WTC11 (cell line): ENCODE data around the gene OR4N2.

Source experiments
- ETV6 ChIP-seq: sonication (generic); formaldehyde crosslinking; IDR thresholded peaks from 2 replicates; pipeline ENCODE4 v1.8.1; 2022; ENCODE audit warnings: mild to moderate bottlenecking, missing genetic modification reagents
- NR2C2 ChIP-seq: sonication (generic); formaldehyde crosslinking; IDR thresholded peaks from 2 replicates; pipeline ENCODE4 v1.8.0; 2022; ENCODE audit warnings: mild to moderate bottlenecking, missing genetic modification reagents
- SP1 ChIP-seq: sonication (generic); formaldehyde crosslinking; conservative IDR thresholded peaks from 2 replicates; pipeline ENCODE4 v1.8.1; 2022; ENCODE audit warnings: missing genetic modification reagents
- ZNF396 ChIP-seq: fragments of 250-450 bp; sonication (Bioruptor Pico); IDR thresholded peaks from 2 replicates; pipeline ENCODE4 v1.8.0; 2021; ENCODE audit warnings: mild to moderate bottlenecking, moderate library complexity, borderline replicate concordance
- TF ChIP-seq, protein P1 (sequence below): fragments of 200-600 bp; IDR thresholded peaks from 2 replicates; pipeline ENCODE4 v1.8.0; 2022; ENCODE audit warnings: antibody characterized with exemption
- TF ChIP-seq, protein P2 (sequence below): sonication (generic); formaldehyde crosslinking; conservative IDR thresholded peaks from 2 replicates; pipeline ENCODE4 v1.8.1; 2022; ENCODE audit warnings: mild to moderate bottlenecking, missing genetic modification reagents
- TF ChIP-seq, protein P3 (sequence below): sonication (generic); formaldehyde crosslinking; IDR thresholded peaks from 2 replicates; pipeline ENCODE4 v1.8.1; 2022; ENCODE audit warnings: low read depth, mild to moderate bottlenecking, moderate library complexity, missing genetic modification reagents, borderline replicate concordance
- TF ChIP-seq, protein P4 (sequence below): sonication (generic); formaldehyde crosslinking; IDR thresholded peaks from 2 replicates; pipeline ENCODE4 v1.8.0; 2022; ENCODE audit warnings: mild to moderate bottlenecking, missing genetic modification reagents
- TF ChIP-seq, protein P5 (sequence below): sonication (generic); formaldehyde crosslinking; IDR thresholded peaks from 2 replicates; pipeline ENCODE4 v1.8.1; 2023; ENCODE audit warnings: mild to moderate bottlenecking, moderate library complexity, missing genetic modification reagents

DNA sequence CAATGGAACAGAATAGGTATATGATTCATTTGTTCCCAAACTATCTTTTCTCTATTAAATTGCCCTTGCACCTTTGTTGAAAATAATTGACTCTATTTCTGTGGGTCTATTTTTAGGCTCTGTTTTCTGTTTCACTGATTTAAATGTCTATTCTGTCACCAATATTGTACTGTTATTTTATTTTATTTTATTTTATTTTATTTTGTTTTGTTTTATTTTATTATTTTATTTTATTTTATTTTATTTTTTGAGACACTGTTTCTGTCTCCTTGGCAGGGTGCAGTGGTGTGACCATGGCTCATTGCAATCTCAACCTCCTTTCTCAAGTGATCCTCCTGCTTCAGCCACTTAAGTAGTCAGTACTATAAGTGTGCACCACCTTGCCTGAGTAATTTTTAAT lies 34.9 kb downstream of the OR4N2 start:
- TF ChIP-seq NR2C2 (CRISPR knock-in tag) (no peak), ZNF396 (CRISPR knock-in tag) (no peak), SP1 (CRISPR knock-in tag) (no peak), ETV6 (CRISPR knock-in tag) (no peak)
- TF ChIP-seq, protein P1, sequence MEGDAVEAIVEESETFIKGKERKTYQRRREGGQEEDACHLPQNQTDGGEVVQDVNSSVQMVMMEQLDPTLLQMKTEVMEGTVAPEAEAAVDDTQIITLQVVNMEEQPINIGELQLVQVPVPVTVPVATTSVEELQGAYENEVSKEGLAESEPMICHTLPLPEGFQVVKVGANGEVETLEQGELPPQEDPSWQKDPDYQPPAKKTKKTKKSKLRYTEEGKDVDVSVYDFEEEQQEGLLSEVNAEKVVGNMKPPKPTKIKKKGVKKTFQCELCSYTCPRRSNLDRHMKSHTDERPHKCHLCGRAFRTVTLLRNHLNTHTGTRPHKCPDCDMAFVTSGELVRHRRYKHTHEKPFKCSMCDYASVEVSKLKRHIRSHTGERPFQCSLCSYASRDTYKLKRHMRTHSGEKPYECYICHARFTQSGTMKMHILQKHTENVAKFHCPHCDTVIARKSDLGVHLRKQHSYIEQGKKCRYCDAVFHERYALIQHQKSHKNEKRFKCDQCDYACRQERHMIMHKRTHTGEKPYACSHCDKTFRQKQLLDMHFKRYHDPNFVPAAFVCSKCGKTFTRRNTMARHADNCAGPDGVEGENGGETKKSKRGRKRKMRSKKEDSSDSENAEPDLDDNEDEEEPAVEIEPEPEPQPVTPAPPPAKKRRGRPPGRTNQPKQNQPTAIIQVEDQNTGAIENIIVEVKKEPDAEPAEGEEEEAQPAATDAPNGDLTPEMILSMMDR = no peak
- TF ChIP-seq, protein P2, sequence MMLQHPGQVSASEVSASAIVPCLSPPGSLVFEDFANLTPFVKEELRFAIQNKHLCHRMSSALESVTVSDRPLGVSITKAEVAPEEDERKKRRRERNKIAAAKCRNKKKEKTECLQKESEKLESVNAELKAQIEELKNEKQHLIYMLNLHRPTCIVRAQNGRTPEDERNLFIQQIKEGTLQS (CRISPR knock-in tag) = no peak
- TF ChIP-seq, protein P3, sequence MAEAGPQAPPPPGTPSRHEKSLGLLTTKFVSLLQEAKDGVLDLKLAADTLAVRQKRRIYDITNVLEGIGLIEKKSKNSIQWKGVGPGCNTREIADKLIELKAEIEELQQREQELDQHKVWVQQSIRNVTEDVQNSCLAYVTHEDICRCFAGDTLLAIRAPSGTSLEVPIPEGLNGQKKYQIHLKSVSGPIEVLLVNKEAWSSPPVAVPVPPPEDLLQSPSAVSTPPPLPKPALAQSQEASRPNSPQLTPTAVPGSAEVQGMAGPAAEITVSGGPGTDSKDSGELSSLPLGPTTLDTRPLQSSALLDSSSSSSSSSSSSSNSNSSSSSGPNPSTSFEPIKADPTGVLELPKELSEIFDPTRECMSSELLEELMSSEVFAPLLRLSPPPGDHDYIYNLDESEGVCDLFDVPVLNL = no peak
- TF ChIP-seq, protein P4, sequence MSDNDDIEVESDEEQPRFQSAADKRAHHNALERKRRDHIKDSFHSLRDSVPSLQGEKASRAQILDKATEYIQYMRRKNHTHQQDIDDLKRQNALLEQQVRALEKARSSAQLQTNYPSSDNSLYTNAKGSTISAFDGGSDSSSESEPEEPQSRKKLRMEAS = no peak
- TF ChIP-seq, protein P5, sequence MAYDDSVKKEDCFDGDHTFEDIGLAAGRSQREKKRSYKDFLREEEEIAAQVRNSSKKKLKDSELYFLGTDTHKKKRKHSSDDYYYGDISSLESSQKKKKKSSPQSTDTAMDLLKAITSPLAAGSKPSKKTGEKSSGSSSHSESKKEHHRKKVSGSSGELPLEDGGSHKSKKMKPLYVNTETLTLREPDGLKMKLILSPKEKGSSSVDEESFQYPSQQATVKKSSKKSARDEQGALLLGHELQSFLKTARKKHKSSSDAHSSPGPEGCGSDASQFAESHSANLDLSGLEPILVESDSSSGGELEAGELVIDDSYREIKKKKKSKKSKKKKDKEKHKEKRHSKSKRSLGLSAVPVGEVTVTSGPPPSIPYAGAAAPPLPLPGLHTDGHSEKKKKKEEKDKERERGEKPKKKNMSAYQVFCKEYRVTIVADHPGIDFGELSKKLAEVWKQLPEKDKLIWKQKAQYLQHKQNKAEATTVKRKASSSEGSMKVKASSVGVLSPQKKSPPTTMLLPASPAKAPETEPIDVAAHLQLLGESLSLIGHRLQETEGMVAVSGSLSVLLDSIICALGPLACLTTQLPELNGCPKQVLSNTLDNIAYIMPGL (CRISPR knock-in tag) = no peak
